Stimulated activated CD8-positive, alpha-beta memory T cell treated with anti-CD3 and anti-CD28 coated beads, Interleukin-7, amount 100 ng/mL, for 48 hours (primary cell): ENCODE measurements around the gene PKD1L1.

Experiments
- DNase-seq, 2 donors: peaks; one replicate each; pipeline ENCODE4 v3.0.0-alpha.2; 2020; ENCODE audit warnings: low read depth in 1 of 2; ENCODE audit errors: extremely low read depth in 1 of 2

The PKD1L1 gene

DNA sequence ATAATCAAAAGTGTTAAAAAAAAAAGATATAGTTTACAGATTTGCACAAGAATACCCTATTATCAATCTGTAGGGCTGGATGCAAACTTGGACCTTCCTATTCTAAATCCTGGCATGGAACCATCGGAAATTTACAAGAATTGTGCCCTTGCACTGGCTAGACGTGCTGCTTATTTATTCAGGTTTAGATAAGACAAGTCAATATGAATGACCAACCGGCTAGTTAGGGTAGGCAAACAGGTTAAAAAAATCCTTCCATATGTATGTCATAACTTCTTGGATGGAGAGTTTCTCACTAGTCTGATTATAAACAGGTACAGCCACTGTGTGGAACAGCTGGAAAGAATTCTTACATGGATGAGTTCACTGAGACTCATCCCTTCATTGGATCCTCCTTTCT, 41.4 kb downstream of the PKD1L1 start:
- DNase-seq: no peak

DNA sequence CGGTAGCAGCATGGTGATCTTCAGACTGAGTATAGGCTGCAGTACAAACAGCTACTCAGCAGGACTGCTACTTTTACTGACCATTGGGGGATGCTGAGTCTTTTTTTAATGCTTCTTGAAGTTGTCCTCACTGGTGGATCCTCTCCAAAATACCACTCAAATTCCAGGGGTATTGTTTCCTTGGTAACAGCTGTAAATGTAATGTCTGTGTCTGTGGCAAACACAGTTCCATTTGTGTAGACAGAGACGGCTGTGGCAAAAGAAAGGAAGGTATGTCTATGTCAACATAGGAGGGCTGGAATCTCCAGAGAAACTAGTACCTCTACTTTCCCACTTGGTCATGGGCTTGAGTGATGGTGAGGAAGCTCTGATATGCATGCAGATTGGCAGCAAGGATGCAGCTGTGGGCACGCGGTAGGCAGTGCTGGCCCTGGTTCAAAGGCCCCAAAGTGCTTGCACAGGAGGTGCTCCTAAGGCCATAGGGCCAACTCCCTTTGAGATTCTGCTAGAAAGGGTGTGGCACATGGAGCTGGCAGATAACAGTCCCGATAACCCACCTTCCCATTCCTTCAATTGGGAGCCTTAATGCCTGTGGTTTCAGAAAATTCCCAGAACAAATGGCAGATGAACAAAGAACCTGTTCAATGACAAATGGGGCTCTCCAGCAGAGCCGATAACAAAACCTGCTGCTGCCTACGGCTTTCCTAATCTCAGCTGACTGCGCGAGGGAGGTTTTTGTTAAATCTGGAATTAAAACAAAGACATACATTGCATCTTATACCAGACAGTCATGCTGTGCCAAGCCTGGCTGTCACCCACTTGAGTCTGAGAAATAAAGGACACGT, 43.0 kb downstream of the PKD1L1 start:
- DNase-seq: no peak

DNA sequence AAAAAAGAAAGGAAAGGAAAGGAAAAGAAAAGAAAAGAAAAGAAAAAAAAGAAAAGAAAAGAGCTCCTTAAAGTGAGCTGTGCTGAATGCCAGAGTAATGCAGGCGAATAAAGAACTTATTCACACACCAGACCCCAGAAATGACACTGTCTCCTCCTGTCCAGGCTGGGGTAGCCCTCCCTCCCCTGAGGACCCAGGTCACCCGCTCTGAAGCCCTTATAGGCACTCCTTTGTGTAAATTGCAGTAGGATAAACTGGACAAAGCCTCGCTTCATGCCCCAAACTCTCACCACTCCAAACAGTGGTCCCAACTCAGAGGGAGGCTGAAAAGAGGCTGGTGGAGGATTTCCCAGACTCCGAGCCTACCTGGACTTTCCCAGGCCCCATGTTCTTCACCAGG, 46.3 kb downstream of the PKD1L1 start:
- DNase-seq: no peak

DNA sequence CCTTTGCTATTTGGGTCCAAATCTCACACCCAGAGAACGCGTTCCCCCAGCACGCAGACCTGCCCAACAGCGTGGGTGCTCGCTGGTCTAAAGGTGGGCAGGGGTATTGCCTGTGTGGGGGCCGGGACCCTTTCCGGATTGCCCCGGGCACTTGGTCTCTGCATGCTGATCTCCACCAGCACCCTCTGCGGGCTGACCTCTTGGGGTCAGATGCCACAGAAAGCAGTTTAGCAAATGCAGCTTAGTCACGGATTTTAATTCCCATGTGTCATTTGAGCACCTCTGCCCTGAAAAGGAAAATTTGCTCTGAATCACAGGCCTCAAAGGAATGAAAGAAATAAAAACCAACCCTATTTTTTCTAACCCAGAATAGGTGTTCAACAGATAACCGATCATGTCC, 46.7 kb downstream of the PKD1L1 start:
- no peak for DNase-seq

DNA sequence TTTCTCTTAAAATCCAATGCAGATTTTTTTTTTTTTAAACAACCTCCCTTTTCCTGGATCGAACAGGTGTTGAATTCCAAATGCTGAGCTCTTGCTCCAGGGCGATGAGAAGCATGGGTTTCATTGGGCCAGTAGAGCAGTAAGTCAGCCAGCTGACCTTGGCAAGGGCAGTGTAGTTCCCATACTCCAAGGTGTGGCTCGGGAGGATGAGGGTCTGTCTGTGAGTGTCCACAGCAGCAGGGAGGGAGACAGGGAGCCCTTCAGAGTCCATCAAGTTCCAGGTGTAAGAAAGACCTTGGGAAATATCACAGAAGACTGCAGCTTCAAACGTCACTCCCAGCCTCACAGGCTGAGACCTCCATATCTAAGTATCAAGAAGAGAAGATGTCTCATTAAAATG, 50.4 kb downstream of the PKD1L1 start:
- no peak for DNase-seq

DNA sequence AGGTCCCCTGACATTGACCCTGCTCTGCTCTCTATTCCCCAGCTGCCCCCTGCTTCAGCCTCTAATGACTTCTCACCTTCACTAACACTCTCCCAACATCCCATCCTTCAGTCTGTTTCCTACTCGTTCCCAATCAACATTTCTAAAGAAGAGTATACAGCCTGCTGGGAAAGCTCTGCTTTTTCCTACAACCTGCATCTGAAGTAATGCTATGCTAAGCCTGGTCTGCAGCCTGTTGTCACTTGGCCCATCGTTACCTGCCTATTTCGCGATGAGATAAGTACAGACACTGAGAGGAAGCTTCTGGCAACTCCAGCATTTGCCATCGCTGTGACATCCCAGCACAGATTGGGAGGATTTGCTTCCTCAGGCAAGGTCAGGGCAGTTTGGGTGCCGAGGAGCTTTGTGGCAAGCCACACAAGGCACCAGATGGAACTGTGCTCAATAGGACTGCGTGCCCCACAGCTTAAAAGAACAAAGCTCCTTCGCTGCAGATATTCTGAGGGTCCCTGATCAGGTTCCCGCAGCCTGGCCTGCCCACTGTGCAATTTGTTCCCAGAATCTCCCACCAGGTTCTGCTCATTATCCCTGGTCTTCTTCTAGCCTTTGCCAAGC, 51.4 kb downstream of the PKD1L1 start:
- DNase-seq: no peak

DNA sequence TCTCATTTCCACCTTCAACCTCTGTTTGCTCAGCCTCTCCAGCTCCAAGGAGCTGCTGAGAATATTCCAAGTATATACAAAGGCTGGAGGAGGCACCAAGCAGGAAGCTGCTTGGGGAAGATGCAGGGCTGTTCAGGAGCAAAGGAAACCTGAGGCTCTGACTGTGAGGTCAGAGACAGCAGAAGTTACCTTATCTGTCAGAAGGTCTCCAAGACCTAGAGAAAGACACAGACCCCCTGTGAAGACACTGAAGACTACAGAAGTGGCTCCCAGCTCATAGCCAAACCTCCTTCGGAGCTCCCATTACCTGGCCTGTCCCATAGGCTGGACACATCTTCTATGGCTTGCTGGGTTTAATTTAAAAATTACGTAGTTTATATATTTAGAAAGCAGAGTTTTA, 53.2 kb downstream of the PKD1L1 start:
- no peak for DNase-seq

DNA sequence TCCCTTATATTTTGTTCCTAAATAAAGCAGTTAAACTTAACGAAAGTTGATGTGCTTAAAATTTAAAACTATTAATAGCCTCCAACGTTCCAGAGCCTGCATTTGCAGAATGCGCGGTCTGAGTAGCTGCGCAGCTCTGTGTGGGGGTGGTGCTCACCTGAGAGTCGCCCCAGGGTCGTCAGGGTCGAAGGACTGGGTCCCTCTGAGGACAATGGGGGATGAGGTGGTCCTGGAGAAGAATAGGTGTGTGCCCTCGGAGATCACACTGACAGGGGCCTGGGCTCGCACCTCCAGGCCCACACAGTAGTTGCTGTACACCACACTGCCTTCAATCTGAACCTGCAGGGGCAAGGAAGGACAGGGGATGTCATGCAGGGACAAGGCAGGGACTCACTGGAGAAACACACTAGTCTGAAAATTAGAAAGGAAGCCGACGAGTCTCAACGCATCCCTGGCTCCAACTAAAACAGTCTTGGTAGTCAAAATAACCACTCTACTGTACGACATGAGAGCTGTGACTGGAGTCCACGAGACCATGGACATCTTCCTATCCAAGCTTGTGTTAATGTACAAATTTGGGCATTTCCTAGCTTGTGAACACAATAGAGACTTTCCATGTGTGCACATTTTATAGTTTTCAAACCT, 54.4 kb downstream of the PKD1L1 start:
- no peak for DNase-seq

DNA sequence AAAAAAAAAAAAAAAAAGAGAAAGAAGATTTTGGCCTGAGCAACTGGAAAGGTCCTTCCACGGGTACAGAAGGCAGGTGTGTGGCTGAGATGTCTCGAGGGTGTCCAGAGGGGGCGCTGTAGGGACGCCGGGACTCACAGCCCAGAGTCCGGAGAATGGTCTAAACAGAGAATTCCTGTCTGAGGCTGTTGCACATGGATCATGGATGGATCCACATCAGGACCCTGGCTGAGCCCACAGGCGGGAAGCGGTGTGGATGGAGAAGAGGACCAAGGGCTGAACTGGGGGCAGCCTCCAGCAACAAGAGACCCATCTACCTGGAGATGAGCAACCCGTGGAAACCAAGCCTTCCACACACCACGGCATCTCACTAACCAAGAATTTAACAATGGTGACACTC, 55.0 kb downstream of the PKD1L1 start:
- DNase-seq: no peak

DNA sequence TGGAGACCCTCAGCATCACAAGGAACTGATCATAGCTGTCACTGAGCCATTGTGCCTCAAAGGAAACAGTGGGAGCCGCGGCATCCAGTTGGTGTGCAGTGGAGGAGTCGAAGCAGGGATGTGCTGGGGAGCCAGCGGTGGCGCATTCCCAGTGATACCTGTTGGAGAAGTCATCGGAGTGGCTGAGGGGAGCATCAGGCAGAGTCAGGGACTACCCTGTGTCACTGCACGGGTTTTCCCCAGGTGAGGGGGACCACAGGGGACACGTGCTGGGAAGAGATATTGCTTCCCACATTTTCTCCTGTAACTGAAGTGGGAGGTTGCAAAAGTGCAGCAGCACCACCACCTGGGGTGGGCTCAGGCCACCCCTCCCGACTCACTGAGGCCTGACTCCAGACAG, 57.7 kb downstream of the PKD1L1 start:
- DNase-seq: no peak

DNA sequence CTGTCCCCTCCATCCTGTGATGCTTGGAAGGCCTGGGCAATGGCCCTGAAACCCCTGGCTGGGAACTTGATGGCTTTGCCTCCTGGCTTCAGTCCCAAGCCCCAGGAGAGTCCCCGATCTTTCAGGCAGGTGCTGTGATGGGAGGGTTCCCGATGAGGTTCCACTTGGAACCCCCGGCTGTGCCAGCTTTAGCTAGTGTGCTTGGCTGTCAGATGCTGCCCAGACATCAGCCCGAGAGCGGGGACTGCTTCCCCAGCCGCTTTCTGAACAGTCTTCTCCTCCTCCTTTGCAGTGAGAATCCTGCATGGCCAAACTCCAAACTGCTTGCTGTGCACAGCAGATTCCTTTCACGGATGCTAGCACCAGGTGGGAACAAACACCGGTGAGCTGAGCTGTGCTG, 58.1 kb downstream of the PKD1L1 start:
- DNase-seq: no peak

DNA sequence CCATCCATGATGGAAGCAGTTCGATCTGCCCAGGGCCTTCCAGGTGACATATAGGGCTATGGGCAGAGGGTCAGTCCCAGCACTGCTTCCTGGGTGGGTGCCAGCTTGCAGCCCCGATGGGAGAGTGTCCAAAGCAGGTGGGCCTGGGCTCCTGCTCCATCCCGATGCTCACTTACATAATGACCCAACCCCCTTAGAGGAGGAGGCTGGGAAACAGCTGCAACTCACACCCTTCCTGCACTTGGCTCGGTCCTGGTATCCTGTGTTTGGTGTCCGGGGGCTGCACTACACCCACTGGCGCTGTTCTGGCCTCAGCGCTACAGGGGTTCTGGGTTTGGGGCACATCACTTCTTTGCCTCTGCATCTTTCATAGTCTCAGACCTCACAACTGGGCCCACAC, 58.5 kb downstream of the PKD1L1 start:
- no peak for DNase-seq

DNA sequence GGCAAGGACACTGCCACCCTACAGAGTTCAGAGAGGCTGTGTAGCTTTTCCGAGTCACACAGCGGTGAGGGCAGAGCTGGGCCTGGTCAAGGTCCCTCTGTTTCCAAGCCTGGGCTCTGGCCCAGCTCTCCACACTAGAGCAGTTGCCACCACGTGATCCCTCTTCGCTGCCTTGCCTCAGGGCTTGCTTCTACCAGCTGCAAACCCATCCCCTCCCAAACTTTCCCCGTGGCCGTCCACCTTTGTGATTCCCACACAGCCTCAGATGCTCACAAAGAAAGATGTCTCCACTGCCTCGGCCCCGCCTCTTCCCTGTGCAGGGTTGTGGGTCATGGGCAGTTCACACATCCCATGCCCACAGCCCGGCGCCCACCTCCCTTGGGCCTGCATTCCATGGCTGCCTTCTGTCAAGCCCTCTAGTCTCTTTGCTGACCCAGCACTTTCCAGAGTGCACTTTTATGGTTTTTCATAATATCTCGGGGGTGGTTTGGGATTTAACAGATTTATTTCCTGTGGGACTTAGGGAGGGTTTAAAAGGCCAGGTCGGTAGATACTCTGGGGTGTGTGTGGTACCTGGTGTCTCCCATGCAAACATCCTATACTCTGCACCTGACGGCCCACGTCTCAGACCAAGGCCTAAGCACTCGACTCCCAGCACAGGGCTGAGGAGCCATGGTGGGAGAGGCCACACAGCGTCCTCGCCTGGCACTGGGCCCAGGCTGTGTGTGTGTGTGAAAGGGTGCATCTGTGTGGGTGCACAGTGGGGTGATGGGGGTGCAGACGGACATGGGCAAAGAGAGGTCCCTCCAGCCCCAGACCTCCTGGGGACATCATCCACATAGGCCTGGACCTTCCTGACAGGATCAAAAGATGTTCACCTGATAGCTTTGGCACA, 59.6 kb downstream of the PKD1L1 start:
- no peak for DNase-seq

DNA sequence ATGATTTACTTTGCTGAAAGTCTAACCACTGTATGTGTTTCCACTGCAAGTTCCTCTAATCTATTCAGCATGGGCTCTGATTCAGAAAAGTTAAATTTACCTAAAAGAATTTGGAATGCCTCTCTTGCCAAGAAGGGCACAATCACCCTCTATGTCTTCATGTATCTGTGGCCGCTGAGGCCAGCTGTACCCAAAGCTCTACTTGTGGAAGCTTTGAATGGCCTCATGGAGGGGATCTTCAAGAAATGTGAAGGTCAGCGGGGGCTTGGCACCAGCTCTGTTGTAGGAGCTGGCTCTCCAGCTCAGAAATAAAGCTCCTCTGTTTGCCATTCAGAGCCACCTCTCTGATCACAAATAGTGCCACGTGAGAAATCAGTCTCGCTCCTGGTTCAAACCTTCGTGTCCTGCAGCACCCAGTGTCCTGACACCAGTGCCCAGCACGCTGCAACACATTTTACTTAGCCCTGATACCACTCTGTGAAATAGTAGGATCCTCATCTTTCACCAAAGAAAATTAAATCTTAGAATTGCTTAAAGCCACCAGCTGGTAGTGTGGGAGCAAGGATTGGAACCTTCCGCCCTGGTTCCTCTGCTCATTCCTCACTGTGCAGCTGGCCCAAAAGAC, 61.1 kb downstream of the PKD1L1 start:
- no peak for DNase-seq

DNA sequence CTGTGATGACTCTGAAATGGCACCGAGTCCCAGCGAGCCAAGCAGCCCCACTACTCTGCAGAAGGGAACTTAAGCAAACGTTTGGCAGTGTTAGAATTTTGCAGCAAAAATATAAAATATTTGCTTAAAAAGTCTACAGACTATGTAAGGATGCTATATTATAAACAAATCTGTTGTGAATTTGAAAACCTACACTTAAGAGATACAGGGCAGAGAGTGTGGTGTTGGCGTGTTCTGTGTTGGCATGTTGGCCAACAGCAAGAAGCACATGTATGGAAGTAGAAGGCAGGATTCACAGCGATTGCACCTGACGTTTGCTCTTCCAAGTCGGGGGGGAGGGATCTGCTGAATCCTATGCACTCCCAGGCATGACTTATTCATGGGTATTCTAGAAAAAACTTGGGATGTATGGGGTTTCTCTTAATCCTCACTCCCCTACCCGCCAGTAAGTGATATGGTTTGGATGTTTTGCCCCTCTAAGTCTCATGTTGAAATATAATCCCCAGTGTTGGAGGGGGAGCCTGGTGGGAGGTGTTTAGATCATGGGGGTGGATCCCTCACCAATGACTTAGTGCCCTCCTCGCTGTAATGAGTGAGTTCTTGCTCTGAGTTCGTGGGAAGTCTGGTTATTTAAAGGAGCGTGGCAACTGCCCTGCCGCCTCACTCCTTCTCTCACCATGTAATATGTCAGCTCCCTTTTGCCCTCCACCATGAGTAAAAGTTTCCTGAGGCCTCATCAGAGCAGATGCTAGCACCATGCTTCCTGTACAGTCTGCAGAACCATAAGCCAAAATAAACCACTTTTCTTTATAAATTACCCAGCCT, 62.1 kb downstream of the PKD1L1 start:
- no peak for DNase-seq

DNA sequence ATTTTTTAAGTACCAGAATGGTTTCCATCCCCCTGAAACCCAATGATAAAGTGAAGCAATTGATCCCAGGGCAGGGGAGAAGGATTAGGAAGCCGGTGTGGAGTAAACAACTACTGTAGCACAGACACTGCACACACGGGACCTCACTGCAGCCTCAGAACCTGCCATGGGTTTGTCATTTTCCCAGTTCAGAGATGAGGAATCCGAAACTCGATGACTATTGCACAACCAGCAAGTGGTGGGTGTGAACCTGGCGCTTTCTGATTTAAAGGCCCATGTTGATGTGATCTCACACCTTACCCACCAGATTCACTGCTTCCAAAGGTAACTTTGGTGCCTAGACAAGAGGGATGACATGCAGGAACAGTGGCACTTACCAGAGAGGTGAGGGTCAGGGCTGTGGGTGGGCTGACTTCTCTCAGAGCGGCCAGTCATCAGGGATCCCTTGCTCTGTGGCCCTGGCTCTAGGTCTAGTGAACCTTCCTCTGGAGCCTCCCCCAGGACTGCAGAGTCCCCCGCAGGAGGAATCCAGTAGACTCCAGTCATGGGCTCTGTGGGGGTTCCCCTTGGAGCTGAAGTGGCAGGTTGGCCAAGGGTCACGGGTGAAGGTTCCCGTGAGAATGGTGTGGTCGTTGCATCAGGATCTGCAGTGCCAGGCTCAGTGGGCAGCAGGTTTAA, 62.8 kb downstream of the PKD1L1 start:
- peak in 1 of 2 donors; percentile 15 for DNase-seq

DNA sequence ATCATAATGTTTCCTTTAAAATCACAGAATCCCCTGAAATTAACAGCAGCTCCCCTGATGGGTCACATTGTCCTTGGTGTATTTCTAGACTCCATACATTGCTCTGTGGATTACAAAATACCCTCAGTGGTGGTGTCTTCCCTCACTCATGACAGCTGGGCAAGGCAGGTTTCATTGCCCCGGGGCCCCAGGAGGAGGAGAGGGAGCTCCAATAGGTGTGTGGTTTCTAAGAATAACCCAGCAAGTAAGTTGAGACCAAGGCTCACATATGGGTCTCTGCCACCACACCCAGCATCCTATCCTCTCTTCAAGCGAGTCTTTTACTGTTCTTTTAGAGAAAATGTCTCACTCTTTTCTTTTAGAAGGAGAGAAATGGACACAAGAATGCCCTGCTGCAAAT, 63.6 kb downstream of the PKD1L1 start:
- no peak for DNase-seq

DNA sequence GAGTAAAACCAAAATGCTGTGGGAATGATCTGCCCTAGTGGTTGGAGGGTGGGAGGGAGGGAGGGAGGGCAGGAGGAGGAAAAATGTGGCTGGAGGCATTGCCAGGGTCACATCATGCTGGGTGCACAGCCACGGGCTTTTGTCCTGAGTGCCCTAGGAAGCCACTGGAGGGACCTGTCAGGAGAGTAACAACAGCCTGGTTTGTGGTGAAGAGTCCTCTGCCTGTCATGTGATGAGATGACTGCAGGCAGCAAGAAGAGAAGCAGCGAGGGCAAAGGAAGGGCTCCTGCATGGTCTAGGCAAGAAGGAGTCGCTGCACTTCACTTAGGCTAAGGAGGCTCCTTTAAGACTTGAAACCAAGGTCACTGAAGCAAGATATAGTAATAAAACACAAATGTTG, 65.6 kb downstream of the PKD1L1 start:
- DNase-seq: no peak

DNA sequence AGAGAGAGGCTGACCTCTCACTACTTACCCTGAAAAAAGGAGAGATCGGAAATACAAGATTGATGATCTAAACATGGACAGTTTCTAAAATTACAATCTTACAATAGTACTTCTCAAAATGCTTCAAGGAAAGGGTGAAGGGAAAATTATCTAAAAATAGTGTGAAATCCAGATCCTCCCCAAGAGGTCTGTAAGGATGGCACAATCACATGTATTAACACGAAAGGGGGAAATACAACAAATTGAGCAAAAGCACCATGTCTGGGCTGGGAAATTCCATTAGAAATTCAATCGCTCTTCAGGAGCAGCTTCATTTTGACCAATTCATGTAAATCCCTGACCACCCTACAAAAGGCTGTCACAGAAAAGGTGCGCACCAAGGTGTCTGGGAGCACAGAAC, 67.0 kb downstream of the PKD1L1 start:
- DNase-seq: no peak
